HepG2 (cell line): Measurements from ENCODE around the gene PHEX.

Source experiments
- EP300 ChIP-seq, 3 experiments: sonication (generic) in 1 of 3; formaldehyde crosslinking in 1 of 3; IDR thresholded peaks; 2 replicates each; pipeline versions ENCODE4 v1.5.1 to v1.6.1; 2011 to 2020; ENCODE audit warnings: low read depth in 2 of 3, low read length in 2 of 3, borderline replicate concordance in 1 of 3, improper control_type of control experiment in 1 of 3, mild to moderate bottlenecking in 1 of 3, missing genetic modification reagents in 1 of 3, moderate library complexity in 1 of 3
- TF ChIP-seq, protein P1 (sequence below): sonication (generic); formaldehyde crosslinking; IDR thresholded peaks from 2 replicates; pipeline ENCODE4 v1.5.0; 2020; ENCODE audit warnings: mild to moderate bottlenecking, missing genetic modification reagents, moderate library complexity

DNA sequence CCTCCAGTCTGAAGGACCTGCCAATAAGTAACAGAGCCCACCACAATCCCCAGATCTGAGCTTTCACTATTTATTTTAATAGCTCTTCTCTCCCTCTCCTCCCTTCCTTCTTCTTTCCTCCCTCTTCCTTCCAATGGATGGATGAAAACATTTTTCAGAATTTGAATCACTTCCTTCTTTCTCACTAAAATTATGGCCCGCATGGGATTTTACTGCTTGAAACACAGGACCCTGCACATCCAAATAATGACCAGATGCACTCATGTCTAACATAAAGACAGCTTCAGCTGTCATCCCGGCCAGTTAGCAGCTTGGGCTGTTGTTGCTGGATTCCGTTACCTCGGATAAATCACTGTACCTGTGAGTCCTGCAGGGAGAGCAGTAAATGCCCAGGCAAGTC is 5.4 kb upstream of the PHEX start:
- TF ChIP-seq, protein P1, sequence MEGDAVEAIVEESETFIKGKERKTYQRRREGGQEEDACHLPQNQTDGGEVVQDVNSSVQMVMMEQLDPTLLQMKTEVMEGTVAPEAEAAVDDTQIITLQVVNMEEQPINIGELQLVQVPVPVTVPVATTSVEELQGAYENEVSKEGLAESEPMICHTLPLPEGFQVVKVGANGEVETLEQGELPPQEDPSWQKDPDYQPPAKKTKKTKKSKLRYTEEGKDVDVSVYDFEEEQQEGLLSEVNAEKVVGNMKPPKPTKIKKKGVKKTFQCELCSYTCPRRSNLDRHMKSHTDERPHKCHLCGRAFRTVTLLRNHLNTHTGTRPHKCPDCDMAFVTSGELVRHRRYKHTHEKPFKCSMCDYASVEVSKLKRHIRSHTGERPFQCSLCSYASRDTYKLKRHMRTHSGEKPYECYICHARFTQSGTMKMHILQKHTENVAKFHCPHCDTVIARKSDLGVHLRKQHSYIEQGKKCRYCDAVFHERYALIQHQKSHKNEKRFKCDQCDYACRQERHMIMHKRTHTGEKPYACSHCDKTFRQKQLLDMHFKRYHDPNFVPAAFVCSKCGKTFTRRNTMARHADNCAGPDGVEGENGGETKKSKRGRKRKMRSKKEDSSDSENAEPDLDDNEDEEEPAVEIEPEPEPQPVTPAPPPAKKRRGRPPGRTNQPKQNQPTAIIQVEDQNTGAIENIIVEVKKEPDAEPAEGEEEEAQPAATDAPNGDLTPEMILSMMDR (CRISPR knock-in tag) = no peak
- no peak for TF ChIP-seq EP300 (IDR thresholded peaks at IDR 0.05; ENCODE audit: low read depth in 2 of 2, low read length in 2 of 2)
- no peak for TF ChIP-seq EP300 (CRISPR knock-in tag; IDR thresholded peaks at IDR 0.05; ENCODE audit: borderline replicate concordance)
